ENCODE results near the gene CFTR. TPM values are rescaled to one million over a fixed set of nuclear protein-coding genes. Genes with fewer than 3 reads are reported as not detected.

Gene CFTR
- total and polyA plus RNA-seq, 9 donors = 0.12 to 2.4 (median 0.71) TPM; not detected in 3

- H3K4me3 ChIP-seq = no peak overlapping the region
- H3K27me3 ChIP-seq = no peaks in the 10 kb centered on the region
- WGBS, 3 donors = 20 to 34% (median 20%) methylated on average over 11 of the region's 11 CpGs
- no peak for TF ChIP-seq POLR2A (IDR thresholded peaks at IDR 0.05)
- no peak for TF ChIP-seq EP300 (IDR thresholded peaks at IDR 0.05)
- TF ChIP-seq, protein P1, sequence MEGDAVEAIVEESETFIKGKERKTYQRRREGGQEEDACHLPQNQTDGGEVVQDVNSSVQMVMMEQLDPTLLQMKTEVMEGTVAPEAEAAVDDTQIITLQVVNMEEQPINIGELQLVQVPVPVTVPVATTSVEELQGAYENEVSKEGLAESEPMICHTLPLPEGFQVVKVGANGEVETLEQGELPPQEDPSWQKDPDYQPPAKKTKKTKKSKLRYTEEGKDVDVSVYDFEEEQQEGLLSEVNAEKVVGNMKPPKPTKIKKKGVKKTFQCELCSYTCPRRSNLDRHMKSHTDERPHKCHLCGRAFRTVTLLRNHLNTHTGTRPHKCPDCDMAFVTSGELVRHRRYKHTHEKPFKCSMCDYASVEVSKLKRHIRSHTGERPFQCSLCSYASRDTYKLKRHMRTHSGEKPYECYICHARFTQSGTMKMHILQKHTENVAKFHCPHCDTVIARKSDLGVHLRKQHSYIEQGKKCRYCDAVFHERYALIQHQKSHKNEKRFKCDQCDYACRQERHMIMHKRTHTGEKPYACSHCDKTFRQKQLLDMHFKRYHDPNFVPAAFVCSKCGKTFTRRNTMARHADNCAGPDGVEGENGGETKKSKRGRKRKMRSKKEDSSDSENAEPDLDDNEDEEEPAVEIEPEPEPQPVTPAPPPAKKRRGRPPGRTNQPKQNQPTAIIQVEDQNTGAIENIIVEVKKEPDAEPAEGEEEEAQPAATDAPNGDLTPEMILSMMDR (IDR thresholded peaks at IDR 0.05) = no peak
- H3K27ac ChIP-seq = no peak overlapping the region
- no peaks in the 10 kb centered on the region for H3K36me3 ChIP-seq
- intact Hi-C loops (cut with DNase I) = no loop called here
- no peaks in the 10 kb centered on the region for H3K9me3 ChIP-seq
- no peaks in the 10 kb centered on the region for H3K4me1 ChIP-seq (ENCODE audit: insufficient read depth)
- DNase-seq = no peak
These were observed 995 bp upstream of the CFTR start for GRCh38 chr7:117478836-117479224.

GRCh38 chr7:117480055-117480362 is 184 bp downstream of the CFTR start:
- WGBS, 3 donors = 4 to 6% (median 5%) methylated on average over 11 of the region's 11 CpGs
- intact Hi-C loops (cut with DNase I) = no loop called here
- peak overlapping the region; percentile 25 for H3K4me3 ChIP-seq
- H3K36me3 ChIP-seq = no peaks in the 10 kb centered on the region
- no peaks in the 10 kb centered on the region for H3K9me3 ChIP-seq
- TF ChIP-seq EP300 (IDR thresholded peaks at IDR 0.05) = no peak
- TF ChIP-seq, protein P1 (IDR thresholded peaks at IDR 0.05) = no peak
- TF ChIP-seq POLR2A (IDR thresholded peaks at IDR 0.05) = no peak
- H3K4me1 ChIP-seq (ENCODE audit: insufficient read depth) = no peaks in the 10 kb centered on the region
- H3K27me3 ChIP-seq = no peaks in the 10 kb centered on the region
- no peak for DNase-seq
- no peak overlapping the region for H3K27ac ChIP-seq

GRCh38 chr7:117480978-117481377 is 1.2 kb downstream of the CFTR start:
- intact Hi-C loops (cut with DNase I) = no loop called here
- no peaks in the 10 kb centered on the region for H3K36me3 ChIP-seq
- no peaks in the 10 kb centered on the region for H3K27me3 ChIP-seq
- H3K9me3 ChIP-seq = no peaks in the 10 kb centered on the region
- H3K4me1 ChIP-seq (ENCODE audit: insufficient read depth) = no peaks in the 10 kb centered on the region
- TF ChIP-seq, protein P1 (IDR thresholded peaks at IDR 0.05) = no peak
- H3K27ac ChIP-seq = no peak overlapping the region
- 34 to 51% (median 37%) methylated on average over 2 of the region's 2 CpGs for WGBS, 3 donors
- H3K4me3 ChIP-seq = no peak overlapping the region
- DNase-seq = no peak

- intact Hi-C loops (cut with DNase I) = no loop called here
- 39 to 47% (median 44%) methylated on average over 2 of the region's 2 CpGs for WGBS, 3 donors
- Histone ChIP-seq H3K27ac (no peak overlapping the region), H3K36me3 (no peaks in the 10 kb centered on the region), H3K9me3 (no peaks in the 10 kb centered on the region), H3K4me1 (ENCODE audit: insufficient read depth) (no peaks in the 10 kb centered on the region), H3K27me3 (no peaks in the 10 kb centered on the region), H3K4me3 (no peak overlapping the region)
- TF ChIP-seq EP300 (IDR thresholded peaks at IDR 0.05) (no peak), POLR2A (IDR thresholded peaks at IDR 0.05) (no peak)
- TF ChIP-seq, protein P1 (IDR thresholded peaks at IDR 0.05) = no peak
- no peak for DNase-seq
These were observed 5.3 kb downstream of the CFTR start for GRCh38 chr7:117485118-117485620.

GRCh38 chr7:117489016-117489415 is 9.2 kb downstream of the CFTR start:
- intact Hi-C loops (cut with DNase I) = no loop called here
- Histone ChIP-seq H3K4me3 (no peak overlapping the region), H3K27ac (no peak overlapping the region), H3K27me3 (no peaks in the 10 kb centered on the region), H3K9me3 (no peaks in the 10 kb centered on the region), H3K4me1 (ENCODE audit: insufficient read depth) (no peaks in the 10 kb centered on the region), H3K36me3 (no peaks in the 10 kb centered on the region)
- 88 to 89% (median 89%) methylated on average over 3 of the region's 3 CpGs for WGBS, 3 donors
- no peak for DNase-seq
- TF ChIP-seq, protein P1 (IDR thresholded peaks at IDR 0.05) = no peak
- no peak for TF ChIP-seq EP300 (IDR thresholded peaks at IDR 0.05)
- no peak for TF ChIP-seq POLR2A (IDR thresholded peaks at IDR 0.05)

All from ovary (tissue), 9 donors.